Liver (tissue), 9 donors: ENCODE data around the gene MARCHF10. TPM values are rescaled to one million over a fixed set of nuclear protein-coding genes. Genes with fewer than 3 reads are reported as not detected.

Experiments
- DNase-seq: peaks from one replicate; pipeline ENCODE4 v3.0.0-alpha.2; 2017; ENCODE audit warnings: low spot score
- H3K27ac ChIP-seq, 2 donors: one replicate each; pipeline ENCODE4 v1.7.0; 2013; ENCODE audit warnings: inconsistent platforms in 2 of 2, low read length in 2 of 2, control low read depth in 1 of 2, low read depth in 1 of 2, mild to moderate bottlenecking in 1 of 2
- H3K27me3 ChIP-seq, 4 donors: one replicate each; pipeline versions ENCODE4 v1.6.1 to v1.7.0; 2013; ENCODE audit warnings: low read length in 3 of 4, inconsistent platforms in 1 of 4, mild to moderate bottlenecking in 1 of 4, moderate library complexity in 1 of 4; ENCODE audit not compliant: control insufficient read depth in 4 of 4, insufficient read depth in 4 of 4
- H3K36me3 ChIP-seq, 4 donors: one replicate each; pipeline versions ENCODE4 v1.6.1 to v1.7.0; 2013; ENCODE audit warnings: low read length in 3 of 4, mild to moderate bottlenecking in 3 of 4, low read depth in 1 of 4, moderate library complexity in 1 of 4; ENCODE audit not compliant: control insufficient read depth in 4 of 4, insufficient read depth in 3 of 4
- H3K4me1 ChIP-seq, 4 donors: one replicate each; pipeline versions ENCODE4 v1.6.1 to v1.7.0; 2013; ENCODE audit warnings: low read length in 3 of 4, mild to moderate bottlenecking in 3 of 4, moderate library complexity in 1 of 4; ENCODE audit not compliant: control insufficient read depth in 4 of 4, insufficient read depth in 4 of 4
- H3K4me3 ChIP-seq, 3 donors: one replicate each; pipeline versions ENCODE4 v1.6.1 to v1.7.0; 2013; ENCODE audit warnings: low read length in 3 of 3, control low read depth in 1 of 3, low read depth in 1 of 3, mild to moderate bottlenecking in 1 of 3
- H3K9ac ChIP-seq, 2 donors: one replicate each; pipeline ENCODE4 v1.7.0; 2013; ENCODE audit warnings: low read length in 2 of 2, mild to moderate bottlenecking in 2 of 2, moderate library complexity in 2 of 2, control low read depth in 1 of 2, low read depth in 1 of 2
- H3K9me3 ChIP-seq, 4 donors: one replicate each; pipeline versions ENCODE4 v1.6.1 to v1.7.0; 2013; ENCODE audit warnings: low read length in 3 of 4; ENCODE audit not compliant: control insufficient read depth in 4 of 4
- CTCF ChIP-seq: fragments of 150-350 bp; IDR thresholded peaks from 2 replicates; pipeline ENCODE4 v1.5.1; 2017; ENCODE audit warnings: improper control_type of control experiment, low read depth, low read length; ENCODE audit not compliant: missing input control
- EGR1 ChIP-seq, 2 donors: IDR thresholded peaks; 2 replicates each; pipeline ENCODE4 v1.6.1; 2016 to 2018; ENCODE audit warnings: antibody characterized with exemption in 2 of 2, low read depth in 2 of 2
- FOXA1 ChIP-seq: IDR thresholded peaks from 2 replicates; pipeline ENCODE4 v1.6.1; 2016; ENCODE audit warnings: antibody characterized with exemption
- FOXA2 ChIP-seq: IDR thresholded peaks from 2 replicates; pipeline ENCODE4 v1.6.1; 2016; ENCODE audit warnings: antibody characterized with exemption
- GABPA ChIP-seq, 2 donors: IDR thresholded peaks in 1 of 2; conservative IDR thresholded peaks in 1 of 2; 2 replicates each; pipeline ENCODE4 v1.6.1; 2016; ENCODE audit warnings: antibody characterized with exemption in 2 of 2, mild to moderate bottlenecking in 1 of 2, moderate library complexity in 1 of 2
- HNF4A ChIP-seq, 2 donors: conservative IDR thresholded peaks; 2 replicates each; pipeline ENCODE4 v1.6.1; 2016; ENCODE audit warnings: antibody characterized with exemption in 2 of 2, mild to moderate bottlenecking in 2 of 2
- JUND ChIP-seq, 2 donors: IDR thresholded peaks; 2 replicates each; pipeline ENCODE4 v1.6.1; 2016; ENCODE audit warnings: antibody characterized with exemption in 2 of 2
- MAX ChIP-seq: IDR thresholded peaks from 2 replicates; pipeline ENCODE4 v1.6.1; 2016; ENCODE audit warnings: antibody characterized with exemption
- NR2F2 ChIP-seq: IDR thresholded peaks from 2 replicates; pipeline ENCODE4 v1.6.1; 2016; ENCODE audit warnings: antibody characterized with exemption
- RXRA ChIP-seq, 2 donors: IDR thresholded peaks; 2 replicates each; pipeline ENCODE4 v1.6.1; 2017 to 2018; ENCODE audit warnings: antibody characterized with exemption in 2 of 2, mild to moderate bottlenecking in 1 of 2
- SP1 ChIP-seq: IDR thresholded peaks from 2 replicates; pipeline ENCODE4 v1.6.1; 2018; ENCODE audit warnings: antibody characterized with exemption, mild to moderate bottlenecking
- TAF1 ChIP-seq: conservative IDR thresholded peaks from 2 replicates; pipeline ENCODE4 v1.6.1; 2016; ENCODE audit warnings: antibody characterized with exemption, mild to moderate bottlenecking
- YY1 ChIP-seq: IDR thresholded peaks from 2 replicates; pipeline ENCODE4 v1.6.1; 2016; ENCODE audit warnings: antibody characterized with exemption, mild to moderate bottlenecking
- WGBS: extraction: QIAGEN DNeasy Blood & Tissue Kit; methylation state at CpG from one replicate; pipeline ENCODE4 v1.1.7; 2013; 5-methylcytosine and 5-hydroxymethylcytosine counted together
- polyA plus RNA-seq, 2 donors: library from polyadenylated mRNA; stranded (reverse) in 1 of 2; unstranded in 1 of 2; fragments of 200-250 nt in 1 of 2; fragments of >200 nt in 1 of 2; fragmentation: Nextera tagmentation in 1 of 2; extraction: Ambion mirVana in 1 of 2; gene quantifications; one replicate each; pipeline versions ENCODE4 v1.2.1 to v1.2.3, GENCODE V29; 2013 to 2015
- total RNA-seq, 2 donors: library from RNA; depleted of rRNA; stranded (reverse); fragments of >200 nt; gene quantifications; one replicate each; pipeline ENCODE4 v1.2.3, GENCODE V29; 2014
- TF ChIP-seq, protein P1 (sequence below): IDR thresholded peaks from 2 replicates; pipeline ENCODE4 v1.6.1; 2016; ENCODE audit warnings: antibody characterized with exemption, mild to moderate bottlenecking
- TF ChIP-seq, protein P2 (sequence below): IDR thresholded peaks from 2 replicates; pipeline ENCODE4 v1.6.1; 2016; ENCODE audit warnings: antibody characterized with exemption
- donor health status: healthy.
- donor health status: healthy.
- donor health status: healthy.
- donor health status: healthy.
- donor health status: healthy.

MARCHF10 gene
- total and polyA plus RNA-seq, 4 donors: not detected

GRCh38 chr17:62804025-62804424, 4.1 kb downstream of the MARCHF10 start:
- peaks cover 4 to 8% (median 5%) of the 10 kb centered on the region in 4 donors for H3K27me3 ChIP-seq
- H3K9me3 ChIP-seq: no peaks in the 10 kb centered on the region
- H3K4me1 ChIP-seq: no peaks in the 10 kb centered on the region
- no peak for TF ChIP-seq JUND (IDR thresholded peaks at IDR 0.05)
- TF ChIP-seq, protein P1, sequence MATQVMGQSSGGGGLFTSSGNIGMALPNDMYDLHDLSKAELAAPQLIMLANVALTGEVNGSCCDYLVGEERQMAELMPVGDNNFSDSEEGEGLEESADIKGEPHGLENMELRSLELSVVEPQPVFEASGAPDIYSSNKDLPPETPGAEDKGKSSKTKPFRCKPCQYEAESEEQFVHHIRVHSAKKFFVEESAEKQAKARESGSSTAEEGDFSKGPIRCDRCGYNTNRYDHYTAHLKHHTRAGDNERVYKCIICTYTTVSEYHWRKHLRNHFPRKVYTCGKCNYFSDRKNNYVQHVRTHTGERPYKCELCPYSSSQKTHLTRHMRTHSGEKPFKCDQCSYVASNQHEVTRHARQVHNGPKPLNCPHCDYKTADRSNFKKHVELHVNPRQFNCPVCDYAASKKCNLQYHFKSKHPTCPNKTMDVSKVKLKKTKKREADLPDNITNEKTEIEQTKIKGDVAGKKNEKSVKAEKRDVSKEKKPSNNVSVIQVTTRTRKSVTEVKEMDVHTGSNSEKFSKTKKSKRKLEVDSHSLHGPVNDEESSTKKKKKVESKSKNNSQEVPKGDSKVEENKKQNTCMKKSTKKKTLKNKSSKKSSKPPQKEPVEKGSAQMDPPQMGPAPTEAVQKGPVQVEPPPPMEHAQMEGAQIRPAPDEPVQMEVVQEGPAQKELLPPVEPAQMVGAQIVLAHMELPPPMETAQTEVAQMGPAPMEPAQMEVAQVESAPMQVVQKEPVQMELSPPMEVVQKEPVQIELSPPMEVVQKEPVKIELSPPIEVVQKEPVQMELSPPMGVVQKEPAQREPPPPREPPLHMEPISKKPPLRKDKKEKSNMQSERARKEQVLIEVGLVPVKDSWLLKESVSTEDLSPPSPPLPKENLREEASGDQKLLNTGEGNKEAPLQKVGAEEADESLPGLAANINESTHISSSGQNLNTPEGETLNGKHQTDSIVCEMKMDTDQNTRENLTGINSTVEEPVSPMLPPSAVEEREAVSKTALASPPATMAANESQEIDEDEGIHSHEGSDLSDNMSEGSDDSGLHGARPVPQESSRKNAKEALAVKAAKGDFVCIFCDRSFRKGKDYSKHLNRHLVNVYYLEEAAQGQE: no peak
- no peak for TF ChIP-seq HNF4A (conservative IDR thresholded peaks at IDR 0.05)
- no peak for TF ChIP-seq RXRA (IDR thresholded peaks at IDR 0.05)
- TF ChIP-seq, protein P2, sequence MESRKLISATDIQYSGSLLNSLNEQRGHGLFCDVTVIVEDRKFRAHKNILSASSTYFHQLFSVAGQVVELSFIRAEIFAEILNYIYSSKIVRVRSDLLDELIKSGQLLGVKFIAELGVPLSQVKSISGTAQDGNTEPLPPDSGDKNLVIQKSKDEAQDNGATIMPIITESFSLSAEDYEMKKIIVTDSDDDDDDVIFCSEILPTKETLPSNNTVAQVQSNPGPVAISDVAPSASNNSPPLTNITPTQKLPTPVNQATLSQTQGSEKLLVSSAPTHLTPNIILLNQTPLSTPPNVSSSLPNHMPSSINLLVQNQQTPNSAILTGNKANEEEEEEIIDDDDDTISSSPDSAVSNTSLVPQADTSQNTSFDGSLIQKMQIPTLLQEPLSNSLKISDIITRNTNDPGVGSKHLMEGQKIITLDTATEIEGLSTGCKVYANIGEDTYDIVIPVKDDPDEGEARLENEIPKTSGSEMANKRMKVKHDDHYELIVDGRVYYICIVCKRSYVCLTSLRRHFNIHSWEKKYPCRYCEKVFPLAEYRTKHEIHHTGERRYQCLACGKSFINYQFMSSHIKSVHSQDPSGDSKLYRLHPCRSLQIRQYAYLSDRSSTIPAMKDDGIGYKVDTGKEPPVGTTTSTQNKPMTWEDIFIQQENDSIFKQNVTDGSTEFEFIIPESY: no peak
- no peak for TF ChIP-seq CTCF
- no peak for TF ChIP-seq TAF1
- no peak for TF ChIP-seq FOXA1
- no peak for TF ChIP-seq EGR1 (IDR thresholded peaks at IDR 0.05; ENCODE audit: low read depth in 2 of 2)
- TF ChIP-seq MAX: no peak
- TF ChIP-seq SP1: no peak
- no peak overlapping the region for H3K4me3 ChIP-seq
- H3K27ac ChIP-seq: no peak overlapping the region
- no peak for DNase-seq
- 91% methylated on average over 12 of the region's 12 CpGs for WGBS
- H3K36me3 ChIP-seq: no peaks in the 10 kb centered on the region
- no peak overlapping the region for H3K9ac ChIP-seq

- Histone ChIP-seq H3K27me3 (peaks cover 0 to 8% (median 4%) of the 10 kb centered on the region in 4 donors), H3K9ac (no peak overlapping the region), H3K27ac (no peak overlapping the region), H3K4me1 (no peaks in the 10 kb centered on the region), H3K9me3 (no peaks in the 10 kb centered on the region), H3K36me3 (no peaks in the 10 kb centered on the region), H3K4me3 (no peak overlapping the region)
- DNase-seq: no peak
- 72% methylated on average over 9 of the region's 9 CpGs for WGBS
- TF ChIP-seq FOXA1 (no peak), YY1 (no peak), TAF1 (no peak), GABPA (IDR thresholded peaks at IDR 0.05 in 1 of 2, conservative IDR thresholded peaks at IDR 0.05 in 1 of 2) (no peak), FOXA2 (no peak), MAX (no peak), HNF4A (conservative IDR thresholded peaks at IDR 0.05) (no peak), JUND (IDR thresholded peaks at IDR 0.05) (no peak), NR2F2 (no peak), SP1 (no peak), RXRA (IDR thresholded peaks at IDR 0.05) (no peak)
- TF ChIP-seq, protein P1: no peak
- TF ChIP-seq, protein P2: no peak
Observed at GRCh38 chr17:62802561-62803205, 5.4 kb downstream of the MARCHF10 start.
